GM19023 (cell line): ENCODE results near the gene KIF2A.
"Not testable (repeated sequence)": the region's sequence is repeated elsewhere in the genome, so short reads cannot be mapped to it uniquely, and the experiment has no call there.

ENCODE experiments used
- ATAC-seq: cut with Tn5 transposase; IDR thresholded peaks from one replicate; pipeline ENCODE4 v1.9.1; 2021; ENCODE audit warnings: mild to moderate bottlenecking, moderate library complexity; ENCODE audit not compliant: unreplicated experiment

The KIF2A gene

DNA sequence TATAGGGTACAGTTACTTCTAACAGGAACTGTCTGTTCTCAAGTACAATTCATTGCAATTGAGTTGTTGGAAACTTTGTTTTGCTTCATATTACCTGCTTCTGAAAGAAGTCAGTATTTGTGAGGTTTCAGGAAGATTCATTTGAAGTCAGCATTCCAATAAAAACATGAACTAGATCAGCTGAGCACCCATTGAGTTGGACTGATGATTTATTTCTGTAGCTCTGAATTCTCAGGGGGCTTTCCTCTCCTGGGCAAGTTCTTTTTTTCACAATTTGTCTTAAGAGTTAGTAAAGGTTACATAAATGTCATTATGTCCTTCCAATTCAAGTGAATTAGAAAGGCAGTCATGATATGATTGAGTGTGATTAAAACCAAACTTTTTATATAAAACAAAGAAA lies 16.2 kb upstream of the KIF2A start:
- no peak for ATAC-seq

DNA sequence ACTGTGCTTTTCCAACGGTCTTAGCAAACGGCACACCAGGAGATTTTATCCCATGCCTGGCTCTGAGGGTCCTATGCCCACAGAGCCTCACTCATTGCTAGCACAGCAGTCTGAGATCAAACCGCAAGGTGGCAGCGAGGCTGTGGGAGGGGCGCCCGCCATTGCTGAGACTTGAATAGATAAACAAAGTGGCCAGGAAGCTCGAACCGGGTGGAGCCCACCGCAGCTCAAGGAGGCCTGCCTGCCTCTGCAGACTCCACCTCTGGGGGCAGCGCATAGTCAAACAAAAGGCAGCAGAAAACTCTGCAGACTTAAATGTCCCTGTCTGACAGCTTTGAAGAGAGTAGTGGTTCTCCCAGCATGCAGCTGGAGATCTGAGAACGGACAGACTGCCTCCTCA lies 14.2 kb upstream of the KIF2A start:
- ATAC-seq, result not testable (repeated sequence)

DNA sequence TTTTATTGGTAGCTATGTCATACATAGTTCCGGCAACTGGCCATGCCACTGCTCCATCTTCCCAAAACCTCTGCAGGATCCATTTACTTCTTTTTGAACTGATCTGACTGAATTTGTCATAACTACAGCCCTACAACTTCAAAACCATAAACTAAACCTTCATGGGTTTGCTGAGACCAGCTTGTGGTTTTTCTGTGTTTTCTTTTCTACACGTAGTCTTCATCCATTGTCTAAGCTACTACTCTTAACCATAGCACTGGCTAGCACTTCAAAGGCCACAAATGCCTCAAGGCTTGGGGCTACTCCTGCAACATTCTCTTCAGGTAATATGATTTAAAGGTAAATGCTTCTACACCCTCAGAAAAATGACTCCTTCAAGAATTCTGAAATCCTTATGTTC lies 9.0 kb upstream of the KIF2A start:
- ATAC-seq, result no peak

DNA sequence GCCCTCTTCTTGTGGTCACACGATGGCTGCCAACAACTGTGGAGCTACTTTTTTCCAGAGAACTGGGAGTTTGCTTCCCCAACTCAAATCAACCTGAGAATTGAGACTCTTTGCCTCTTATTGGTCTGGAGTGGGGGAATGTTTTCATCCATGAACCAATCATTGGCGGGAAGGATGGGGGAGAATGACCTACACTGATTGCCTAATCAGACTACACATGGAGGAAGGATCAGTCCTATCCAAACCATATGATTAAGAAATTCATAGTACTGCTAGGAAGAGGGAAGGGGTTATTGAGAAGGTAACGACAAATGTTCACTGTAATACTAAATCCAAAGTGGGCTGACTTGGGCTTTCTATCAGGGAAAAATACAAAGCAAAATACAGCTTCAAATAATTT lies 7.9 kb upstream of the KIF2A start:
- no peak for ATAC-seq

DNA sequence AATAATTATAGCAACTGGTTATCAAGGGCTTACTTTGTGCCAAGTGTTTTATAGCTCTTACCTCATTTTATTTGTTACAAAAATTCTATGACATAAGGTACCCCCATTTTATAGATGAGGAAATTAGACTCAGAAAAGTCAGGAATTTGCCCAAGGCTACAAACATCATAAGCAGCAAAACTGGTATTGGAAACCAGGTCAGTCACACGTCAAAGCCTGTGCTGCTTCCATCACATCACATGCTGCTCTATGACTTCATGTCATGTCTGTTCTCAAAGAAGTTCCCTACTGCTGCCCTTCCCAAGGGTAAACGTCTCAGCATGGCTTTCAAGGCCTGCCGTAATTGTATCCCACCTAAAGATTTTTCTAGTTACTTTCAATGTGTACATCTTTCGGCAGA lies 6.9 kb upstream of the KIF2A start:
- ATAC-seq, result no peak

DNA sequence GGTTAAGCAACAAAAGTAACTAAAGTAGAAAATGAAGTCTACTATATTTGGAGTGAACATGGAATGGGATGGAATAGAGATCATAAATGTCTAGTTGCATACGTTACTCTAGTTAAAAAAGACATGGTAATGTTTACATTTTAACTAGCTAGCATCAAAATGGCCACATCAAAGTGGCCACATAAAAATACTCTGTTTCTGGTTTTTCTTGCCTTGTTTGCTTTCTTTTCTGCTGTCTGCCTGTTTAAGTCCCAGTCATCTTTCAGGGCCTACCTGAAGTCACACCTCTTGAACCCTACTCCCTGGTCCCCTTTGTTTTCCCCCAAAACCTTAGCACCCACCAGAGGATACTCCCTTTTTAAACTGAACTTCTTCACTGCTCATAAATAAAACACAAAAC lies 6.4 kb upstream of the KIF2A start:
- ATAC-seq, result no peak

DNA sequence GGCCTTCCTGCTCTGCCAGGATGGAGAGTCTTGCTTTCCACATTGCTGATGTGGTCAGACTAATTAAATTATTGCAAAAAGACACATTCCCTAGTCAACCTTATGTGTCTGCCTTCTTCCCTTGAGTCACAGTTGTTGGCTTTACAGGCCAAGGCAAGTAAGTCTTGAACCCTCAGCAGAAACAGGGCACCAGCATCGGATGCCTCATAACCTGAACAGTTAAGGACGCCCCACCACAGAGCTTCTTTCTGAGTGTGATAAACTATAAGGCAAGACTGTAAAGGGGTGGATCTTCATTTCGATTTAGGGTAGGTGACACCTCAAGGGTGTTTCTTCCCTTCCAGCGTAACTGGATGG lies 670 bp upstream of the KIF2A start:
- no peak for ATAC-seq

DNA sequence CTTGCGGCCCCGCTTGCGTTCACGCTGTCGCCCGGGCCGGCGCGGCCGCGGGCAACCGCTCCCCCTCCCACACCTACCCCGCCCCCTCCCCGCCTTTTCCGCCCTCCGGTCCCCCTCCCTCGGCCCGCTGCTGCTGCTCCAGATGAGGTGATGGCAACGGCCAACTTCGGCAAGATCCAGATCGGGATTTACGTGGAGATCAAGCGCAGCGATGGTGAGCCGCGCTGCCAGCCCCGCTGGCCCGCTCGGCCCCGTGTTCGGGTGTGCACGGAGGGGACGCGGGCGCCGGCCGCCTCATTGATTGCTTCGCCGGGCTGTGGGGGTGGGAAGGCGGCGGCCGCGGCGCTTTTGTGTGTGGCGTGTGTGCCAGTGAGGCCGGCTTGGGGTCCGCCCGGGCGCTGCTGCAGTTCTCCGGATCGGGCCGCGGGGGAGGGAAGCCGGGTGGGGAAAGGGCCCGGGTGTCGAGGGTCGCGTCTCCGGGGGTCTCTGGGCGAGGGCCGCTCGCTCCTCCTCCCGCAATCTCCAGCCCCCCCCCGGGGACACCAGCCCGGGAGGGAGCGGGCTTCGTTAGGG lies 403 bp downstream of the KIF2A start:
- ATAC-seq, result peak; percentile 42

DNA sequence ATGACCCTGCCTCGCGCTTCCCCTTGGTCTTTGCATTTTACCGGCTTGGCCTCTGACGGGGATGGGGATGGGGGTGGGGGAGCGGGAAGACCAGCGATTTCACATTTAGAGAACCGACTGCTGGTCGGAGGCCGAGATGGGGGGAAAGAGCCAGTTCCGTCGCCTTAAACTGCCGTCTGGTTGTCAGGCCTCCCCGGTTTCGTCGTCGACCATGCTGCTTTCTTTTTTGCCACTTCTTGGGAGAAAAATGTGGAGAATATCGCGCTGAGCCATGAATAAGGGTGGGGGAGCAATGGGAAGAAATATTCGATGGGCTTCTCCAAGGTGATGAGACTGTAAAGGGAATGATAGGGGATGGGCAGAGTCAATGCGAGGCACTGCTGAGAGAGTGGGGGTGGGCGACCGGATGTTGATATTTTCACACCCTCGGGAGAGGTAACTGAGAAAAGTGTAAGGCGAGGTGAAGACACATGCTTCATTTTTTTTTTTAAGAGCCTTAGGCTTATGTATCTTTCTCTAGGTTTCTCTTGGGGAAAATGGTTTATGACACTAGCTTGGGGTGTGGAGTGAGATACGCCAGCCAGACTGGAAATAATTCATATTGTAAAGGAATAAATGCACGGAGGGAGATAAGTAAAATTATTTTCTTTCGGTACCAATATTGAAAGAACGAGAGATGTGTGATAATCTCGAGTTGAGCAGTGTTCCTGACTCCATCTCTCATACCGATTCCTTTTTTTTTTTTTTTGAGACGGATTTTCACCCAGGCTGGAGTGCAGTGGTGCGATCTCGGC lies 1.1 kb downstream of the KIF2A start:
- peak; percentile 15 for ATAC-seq

DNA sequence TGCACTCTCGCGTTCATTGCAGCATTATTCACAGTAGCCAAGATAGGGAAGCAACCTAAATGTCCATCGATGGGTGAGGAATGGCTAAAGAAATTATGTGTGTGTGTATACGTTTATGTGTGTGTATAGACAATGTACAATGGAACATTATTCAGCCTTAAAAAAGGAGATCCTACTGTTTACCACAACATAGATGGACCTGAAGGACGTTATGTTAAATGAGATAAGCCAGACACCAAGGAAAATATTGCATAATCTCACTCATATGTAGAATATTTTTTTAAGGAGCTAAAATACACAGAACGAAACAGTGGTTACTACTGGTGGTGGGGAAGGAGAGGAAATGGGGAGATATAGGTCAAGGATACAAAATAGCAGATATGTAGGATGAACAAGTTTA lies 2.4 kb downstream of the KIF2A start:
- ATAC-seq, result no peak

DNA sequence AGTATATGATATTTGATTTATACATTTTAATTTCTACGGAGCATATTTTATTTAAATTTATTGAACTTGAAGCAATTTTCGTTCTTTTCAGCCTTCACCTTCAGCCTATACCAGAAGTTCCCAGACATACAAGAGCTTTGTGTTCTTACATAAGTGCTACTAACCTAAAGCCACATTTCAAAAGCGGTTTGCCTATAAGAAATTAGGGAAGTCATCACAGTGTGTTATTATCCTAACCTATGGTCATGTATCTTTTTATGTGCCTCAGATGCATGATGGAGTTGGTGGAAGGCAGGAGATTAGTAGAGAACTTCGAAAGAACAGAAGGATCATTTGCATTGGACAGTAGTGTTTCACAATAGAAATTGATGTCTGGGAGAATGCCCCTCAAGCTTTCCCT lies 3.1 kb downstream of the KIF2A start:
- ATAC-seq, result no peak

DNA sequence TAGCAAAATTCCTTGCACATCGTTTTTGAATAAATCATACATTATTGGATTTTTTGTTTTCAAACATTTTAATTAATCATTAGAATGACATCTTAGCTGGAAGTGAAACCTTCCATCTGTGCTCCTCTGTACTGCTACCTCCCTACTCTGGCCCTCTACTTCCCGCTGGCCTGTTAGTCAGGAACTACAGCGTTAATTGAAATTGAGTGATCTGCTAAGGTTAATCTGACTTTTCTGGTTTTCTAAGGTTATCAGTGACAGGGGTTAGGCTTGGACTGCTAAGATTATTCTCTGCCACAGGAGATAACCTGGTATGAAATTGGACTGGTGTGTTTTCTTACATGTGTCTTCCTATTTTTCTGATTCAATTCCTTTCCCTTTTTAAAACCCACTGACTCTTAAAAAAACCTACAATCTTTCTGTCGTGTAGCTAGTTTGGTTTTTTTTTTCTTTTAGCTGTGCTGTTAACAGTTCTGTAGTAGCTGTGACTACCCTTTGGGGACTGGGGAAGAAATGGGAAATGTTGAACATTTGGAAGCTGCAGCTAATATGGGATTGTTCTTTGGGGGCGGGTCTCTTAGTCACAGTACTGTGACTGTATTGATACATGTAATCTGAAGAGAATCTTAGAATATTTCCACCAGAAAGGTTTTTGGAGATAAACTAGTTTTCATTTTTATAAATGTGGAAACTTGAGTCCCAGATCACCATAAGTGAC lies 4.6 kb downstream of the KIF2A start:
- ATAC-seq, result no peak

DNA sequence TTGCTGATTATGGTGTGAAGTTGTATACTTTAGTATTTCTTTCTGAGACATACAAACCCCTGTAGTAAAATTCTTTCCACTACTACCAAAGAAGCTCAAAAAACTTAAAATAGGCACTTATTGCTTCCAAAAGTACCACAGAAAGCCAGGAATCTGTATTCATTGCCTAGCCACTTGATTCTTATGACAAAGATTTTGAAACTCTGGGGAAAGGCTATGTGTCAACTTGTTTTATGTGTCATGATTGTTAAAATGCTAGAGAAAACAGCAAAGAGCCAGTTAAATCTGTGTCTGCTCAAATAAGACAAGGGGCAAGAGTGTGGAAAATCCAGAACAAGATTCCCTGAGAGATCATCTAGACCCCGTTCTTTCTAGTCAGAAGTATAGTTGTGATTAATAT lies 6.0 kb downstream of the KIF2A start:
- ATAC-seq, result no peak

DNA sequence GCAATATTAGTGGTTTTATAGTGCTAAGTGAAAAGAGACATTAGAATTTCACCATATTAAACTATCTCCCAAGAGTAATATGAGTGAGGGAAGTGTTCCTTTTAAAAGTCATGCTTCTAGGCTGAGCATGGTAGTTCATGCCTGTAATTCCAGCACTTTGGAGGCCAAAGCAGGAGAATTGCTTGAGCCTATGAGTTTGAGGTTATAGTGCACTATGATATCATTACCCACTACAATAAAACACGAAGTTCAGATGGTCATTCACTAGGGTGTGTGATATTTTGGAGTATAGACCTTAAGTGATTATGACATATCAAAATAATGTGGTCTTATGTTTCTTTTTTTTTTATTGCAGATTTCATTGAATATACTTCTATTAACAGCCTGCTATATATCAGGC lies 6.7 kb downstream of the KIF2A start:
- no peak for ATAC-seq

DNA sequence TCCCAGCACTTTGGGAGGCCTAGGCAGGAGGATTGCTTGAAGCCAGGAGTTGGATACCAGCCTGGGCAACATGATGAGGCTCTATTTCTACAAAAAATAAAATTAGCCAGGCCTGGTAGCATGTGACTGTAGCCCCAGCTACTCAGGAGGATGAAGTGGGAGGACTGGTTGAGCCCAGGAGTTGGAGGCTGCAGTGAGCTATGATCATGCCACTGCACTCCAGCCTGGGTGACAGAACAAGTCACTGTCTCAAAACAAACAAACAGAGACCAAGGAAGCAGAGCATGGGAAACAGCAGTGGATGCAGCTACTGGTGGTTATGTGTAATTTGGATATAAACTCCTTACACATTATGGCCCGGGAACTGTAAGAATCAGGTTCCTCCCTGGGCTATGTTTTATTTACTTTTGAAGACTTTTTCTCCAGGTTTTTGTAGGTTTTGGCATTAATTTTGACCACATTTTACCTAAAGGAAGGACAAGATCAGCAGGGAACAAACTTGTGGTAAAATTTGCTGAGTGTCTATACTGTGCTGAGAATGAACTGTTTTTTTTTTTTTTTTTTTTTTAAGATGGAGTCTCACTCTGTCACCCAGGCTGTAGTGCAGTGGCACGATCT lies 8.3 kb downstream of the KIF2A start:
- ATAC-seq, result no peak

DNA sequence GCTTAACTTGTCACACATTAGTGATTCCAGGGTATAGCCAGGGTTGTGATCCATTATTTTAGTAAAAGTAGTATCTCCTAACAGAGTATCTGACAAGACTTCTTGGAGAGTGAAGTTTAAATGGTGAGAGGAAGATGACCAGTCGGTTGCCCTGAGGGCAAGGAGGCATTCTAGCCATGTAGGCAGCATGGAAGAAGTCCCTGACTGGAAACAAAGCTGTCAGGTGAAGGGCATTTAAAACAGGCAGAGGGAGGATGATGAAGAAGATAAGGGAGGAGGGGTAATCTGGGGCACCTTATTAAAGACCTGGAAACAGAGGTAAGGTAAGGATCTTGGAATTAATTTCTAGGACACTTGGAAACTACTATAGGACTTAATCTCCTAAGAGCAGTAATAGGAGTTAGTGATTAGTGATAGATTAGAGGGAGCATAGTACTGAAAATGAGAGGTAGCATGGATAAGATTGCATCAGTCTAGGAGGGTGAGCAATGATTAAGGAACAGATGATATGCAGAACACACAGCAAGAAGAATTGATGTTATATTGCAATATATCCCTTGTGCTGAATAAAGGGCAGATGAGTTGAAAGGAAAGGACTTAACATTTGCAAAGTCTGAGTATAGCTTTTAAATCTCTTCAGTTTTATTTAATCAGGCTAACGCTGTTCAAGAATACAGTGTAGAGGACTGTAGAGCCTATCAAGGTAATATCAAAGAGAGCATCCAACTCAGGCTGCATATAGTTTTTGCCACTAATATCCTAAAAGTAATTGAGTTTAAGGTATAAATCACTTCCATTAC lies 9.6 kb downstream of the KIF2A start:
- no peak for ATAC-seq

DNA sequence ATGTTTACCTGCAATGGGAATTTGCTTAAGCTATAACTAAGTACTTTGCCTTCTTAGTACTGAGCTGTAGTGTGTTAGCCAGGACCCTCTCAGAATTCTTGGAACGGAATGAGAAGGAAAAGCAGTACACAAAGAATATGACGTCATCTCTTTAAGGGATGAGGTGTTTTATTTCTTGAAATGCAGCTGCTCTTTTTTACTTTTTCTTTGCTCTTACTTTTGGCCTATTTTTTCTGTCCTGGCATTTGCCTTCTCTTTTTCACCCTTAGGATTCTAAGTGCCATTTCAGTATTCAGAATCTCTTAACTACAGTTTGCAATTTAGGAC lies 10.1 kb downstream of the KIF2A start:
- ATAC-seq, result no peak

DNA sequence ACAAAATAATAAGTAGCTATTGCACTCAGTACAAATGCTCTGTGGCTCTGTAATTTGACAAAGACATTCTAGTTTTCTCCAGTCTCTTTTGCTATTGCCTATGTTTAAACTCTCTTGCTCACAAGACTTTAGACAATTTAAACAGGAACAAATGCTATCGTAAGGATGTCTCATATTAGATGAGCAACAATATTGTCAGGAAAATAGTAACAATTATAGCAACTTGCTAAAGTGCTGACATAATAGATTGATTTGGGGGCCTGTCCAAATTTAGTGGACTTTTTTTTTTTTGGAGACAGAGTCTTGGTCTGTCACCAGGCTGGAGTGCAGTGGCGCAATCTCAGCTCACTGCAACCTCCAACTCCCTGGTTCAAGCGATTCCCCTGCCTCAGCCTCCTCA lies 11.8 kb downstream of the KIF2A start:
- ATAC-seq, result no peak

DNA sequence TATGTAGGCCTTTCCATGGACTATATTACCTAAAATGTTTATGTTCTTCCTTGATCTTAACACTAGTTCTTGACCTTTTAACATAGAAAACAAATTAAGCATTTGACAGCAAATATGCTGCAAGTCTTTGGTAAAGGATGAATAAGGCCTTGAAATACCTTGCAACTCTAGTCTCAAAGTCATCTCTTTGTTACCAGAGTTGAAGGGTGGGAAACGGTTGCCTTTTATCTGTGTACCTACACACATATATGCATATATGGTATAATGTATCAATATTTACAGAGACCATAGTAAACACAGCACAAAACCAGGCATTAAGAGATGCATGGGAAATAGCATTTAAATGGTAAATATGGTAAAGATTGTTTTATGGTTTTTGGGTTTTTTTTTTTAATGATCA lies 16.5 kb downstream of the KIF2A start:
- ATAC-seq, result no peak

DNA sequence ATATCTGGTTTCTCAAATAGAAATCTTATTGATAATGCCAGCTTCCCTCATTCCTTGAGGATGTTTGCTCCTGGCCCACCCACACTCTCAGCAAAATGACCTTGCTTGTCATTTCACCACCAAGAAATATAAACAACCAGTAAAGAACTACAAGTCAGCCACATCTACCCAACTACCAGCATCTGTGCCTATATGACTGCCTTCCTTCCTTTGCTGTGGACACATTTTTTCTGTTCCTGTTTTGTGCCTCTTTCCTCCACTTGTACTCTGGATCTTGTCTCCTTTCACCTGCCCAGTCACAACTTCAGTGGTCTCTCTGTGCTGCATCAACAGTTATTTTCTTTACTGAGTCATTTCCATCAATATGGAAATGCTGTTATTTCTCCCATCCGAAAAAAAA lies 20.3 kb downstream of the KIF2A start:
- ATAC-seq, result no peak

DNA sequence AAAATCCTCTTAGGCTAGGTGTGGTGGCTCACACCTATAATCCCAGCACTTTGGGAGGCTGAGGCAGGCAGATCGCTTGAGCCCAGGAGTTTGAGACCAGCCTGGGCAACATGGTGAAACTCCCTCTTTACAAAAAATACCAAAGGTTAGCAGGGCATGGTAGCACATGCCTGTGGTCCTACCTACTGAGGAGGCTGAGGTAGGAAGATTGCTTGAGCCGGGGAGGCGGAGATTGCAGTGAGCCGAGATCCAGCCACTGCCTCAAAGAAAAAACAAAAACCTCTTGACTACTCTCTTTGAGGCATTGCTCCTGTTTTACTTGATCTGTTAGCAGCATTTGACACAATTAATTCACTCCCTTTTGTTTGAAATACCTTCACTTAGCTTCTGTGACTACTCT lies 20.7 kb downstream of the KIF2A start:
- no peak for ATAC-seq
